Muscle of leg (tissue), 11 donors: ENCODE data around the gene LRRC59. TPM values are rescaled to one million over a fixed set of nuclear protein-coding genes. Genes with fewer than 3 reads are reported as not detected.
"Not testable (repeated sequence)": the region's sequence is repeated elsewhere in the genome, so short reads cannot be mapped to it uniquely, and the experiment has no call there.

Source experiments
- DNase-seq: peaks from one replicate; pipeline ENCODE4 v3.0.0; 2013
- H3K27ac ChIP-seq: one replicate; pipeline ENCODE4 v1.5.1; 2013; ENCODE audit warnings: mild to moderate bottlenecking, low read length, control low read depth
- H3K27me3 ChIP-seq: one replicate; pipeline ENCODE4 v1.6.1; 2013; ENCODE audit warnings: low read length; ENCODE audit not compliant: control insufficient read depth, insufficient read depth
- H3K36me3 ChIP-seq: one replicate; pipeline ENCODE4 v1.6.1; 2013; ENCODE audit warnings: low read length; ENCODE audit not compliant: control insufficient read depth, insufficient read depth
- H3K4me1 ChIP-seq: one replicate; pipeline ENCODE4 v1.6.1; 2013; ENCODE audit warnings: low read length; ENCODE audit not compliant: control insufficient read depth, insufficient read depth
- H3K4me3 ChIP-seq: one replicate; pipeline ENCODE4 v1.5.1; 2013; ENCODE audit warnings: low read length, control low read depth
- H3K9me3 ChIP-seq: replicated peaks from 2 replicates; pipeline ENCODE4 v1.6.1; 2013; ENCODE audit warnings: low read depth, low read length; ENCODE audit not compliant: control insufficient read depth
- WGBS: methylation state at CpG from one replicate; pipeline ENCODE4 v1.1.5; 2013; ENCODE audit warnings: missing lambda C conversion rate; ENCODE audit not compliant: insufficient coverage; 5-methylcytosine and 5-hydroxymethylcytosine counted together
- polyA plus RNA-seq, 8 donors: library from polyadenylated mRNA; unstranded; fragments of 120-200 nt; gene quantifications; one replicate each; pipeline versions ENCODE4 v1.2.1 to v1.2.3, GENCODE V29; 2013; ENCODE audit warnings: inconsistent platforms in 1 of 8, low replicate concordance in 1 of 8; ENCODE audit not compliant: insufficient read length in 8 of 8, insufficient read depth in 1 of 8
- total RNA-seq: library from RNA; stranded (reverse); fragments of 120-200 nt; gene quantifications from one replicate; pipeline ENCODE4 v1.2.4, GENCODE V29; 2013

The LRRC59 gene
- total and polyA plus RNA-seq, 9 donors: 41.7 to 84.2 (median 59.9) TPM

DNA sequence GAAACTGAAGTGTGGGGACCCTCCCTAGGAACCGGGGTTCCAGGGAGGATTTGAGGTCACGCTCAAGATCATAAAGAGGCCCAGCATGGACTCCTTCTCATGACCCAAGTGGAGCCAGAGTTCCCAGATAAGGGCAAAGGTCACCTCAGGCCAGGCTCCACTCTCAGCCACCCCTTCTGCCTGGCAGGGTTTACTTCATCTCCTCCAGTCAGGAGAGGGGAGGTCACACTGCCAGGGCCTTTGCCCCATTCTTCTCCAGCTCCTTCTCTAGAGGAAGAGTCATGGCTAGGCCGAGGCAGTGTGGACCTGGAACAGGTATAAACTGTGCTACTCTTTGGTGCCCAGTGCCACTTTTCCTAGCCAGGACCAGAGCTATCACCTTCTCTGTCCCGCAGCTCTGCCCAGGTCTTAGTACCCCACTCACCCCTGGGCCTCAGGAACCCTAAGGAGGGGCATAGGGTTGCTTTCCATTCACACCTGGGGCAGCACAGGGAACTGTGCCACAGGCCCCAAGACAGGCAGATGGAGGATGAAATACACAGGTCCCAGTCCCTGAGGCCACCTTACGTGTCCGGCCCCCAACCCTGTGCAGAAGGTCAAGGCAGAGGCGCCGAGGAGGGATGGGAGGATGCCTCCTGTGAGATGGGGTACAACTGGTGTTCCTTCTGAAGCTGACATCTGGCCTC lies 27.8 kb upstream of the LRRC59 start:
- 81% methylated on average over 5 of the region's 8 CpGs for WGBS
- H3K9me3 ChIP-seq: no peaks in the 10 kb centered on the region
- H3K4me3 ChIP-seq: peak overlapping the region; percentile 82
- H3K36me3 ChIP-seq: peaks cover 4% of the 10 kb centered on the region
- H3K27me3 ChIP-seq: no peaks in the 10 kb centered on the region
- H3K27ac ChIP-seq: peak overlapping the region; percentile 65
- peaks cover 45% of the 10 kb centered on the region for H3K4me1 ChIP-seq
- no peak for DNase-seq

DNA sequence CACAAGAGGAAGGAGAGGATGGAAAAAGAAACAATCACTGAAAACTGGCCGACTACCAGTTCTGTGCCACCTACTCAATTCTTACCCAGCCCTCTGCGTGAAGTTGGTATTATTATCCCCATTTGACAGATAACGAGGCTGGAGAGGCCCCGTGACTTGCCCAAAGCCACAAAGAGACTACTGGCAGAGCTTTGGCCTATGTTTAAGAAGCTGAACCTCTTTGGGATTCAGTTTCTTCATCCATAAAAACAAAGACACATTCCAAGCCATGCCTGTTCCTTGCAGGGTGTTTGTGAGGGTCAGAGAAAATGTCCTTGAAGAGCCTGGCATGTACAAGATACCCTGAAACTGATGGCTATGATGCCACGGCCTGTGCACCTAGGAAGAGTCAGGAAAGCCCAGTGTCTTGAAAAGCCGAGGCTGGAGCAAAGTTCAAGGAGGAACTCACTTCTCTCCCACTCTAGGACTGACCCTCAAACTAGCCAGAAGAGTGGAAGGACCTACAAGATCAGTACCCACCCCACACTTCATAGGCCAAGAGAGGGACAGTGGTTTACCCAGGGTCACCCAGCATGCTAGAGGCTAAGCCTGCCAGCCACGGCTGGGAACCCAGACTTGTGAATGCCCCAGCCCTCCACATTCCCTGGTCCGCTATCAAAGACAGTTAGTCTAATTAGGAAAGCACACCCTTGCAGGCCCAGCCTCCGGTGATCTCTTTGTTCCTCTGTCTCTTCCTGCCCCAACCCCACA lies 27.1 kb upstream of the LRRC59 start:
- peaks cover 4% of the 10 kb centered on the region for H3K36me3 ChIP-seq
- 100% methylated on average over 3 of the region's 9 CpGs for WGBS
- H3K27ac ChIP-seq: no peak overlapping the region
- DNase-seq: no peak
- H3K4me1 ChIP-seq: peaks cover 39% of the 10 kb centered on the region
- no peaks in the 10 kb centered on the region for H3K27me3 ChIP-seq
- H3K4me3 ChIP-seq: no peak overlapping the region
- H3K9me3 ChIP-seq: no peaks in the 10 kb centered on the region

DNA sequence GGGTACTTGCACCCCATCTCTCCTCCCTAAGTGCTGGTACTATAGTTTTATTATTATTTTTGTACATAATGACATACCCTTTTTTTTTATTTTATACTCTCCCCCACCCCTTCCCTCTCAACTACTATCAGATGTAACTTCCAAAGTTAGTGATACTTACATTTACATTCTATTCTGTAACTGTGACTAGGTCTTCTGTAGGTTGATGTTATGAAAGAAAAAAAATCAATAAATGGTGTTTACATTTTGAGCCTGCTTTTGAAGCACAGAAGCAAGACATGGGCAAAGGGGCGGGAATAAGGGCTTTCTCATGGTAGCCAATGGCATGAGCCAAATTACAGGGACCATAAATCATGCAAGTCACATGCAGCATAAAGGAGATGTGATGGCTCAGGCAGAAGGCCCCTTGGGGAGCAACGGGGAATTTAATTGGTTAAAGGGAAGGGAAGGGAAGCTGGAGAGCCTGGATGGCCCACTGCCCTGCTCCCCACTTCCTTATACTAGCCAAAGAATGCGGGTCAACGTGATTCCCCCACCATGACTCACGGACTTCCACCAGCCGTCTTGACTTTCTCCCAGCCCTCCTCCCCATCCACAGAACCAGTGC lies 26.3 kb upstream of the LRRC59 start:
- peak; percentile 16 for DNase-seq
- H3K27me3 ChIP-seq: no peaks in the 10 kb centered on the region
- no peak overlapping the region for H3K27ac ChIP-seq
- H3K4me1 ChIP-seq: peaks cover 32% of the 10 kb centered on the region
- H3K36me3 ChIP-seq: no peaks in the 10 kb centered on the region
- 89% methylated on average over 1 of the region's 6 CpGs for WGBS
- H3K4me3 ChIP-seq: no peak overlapping the region
- H3K9me3 ChIP-seq: no peaks in the 10 kb centered on the region

DNA sequence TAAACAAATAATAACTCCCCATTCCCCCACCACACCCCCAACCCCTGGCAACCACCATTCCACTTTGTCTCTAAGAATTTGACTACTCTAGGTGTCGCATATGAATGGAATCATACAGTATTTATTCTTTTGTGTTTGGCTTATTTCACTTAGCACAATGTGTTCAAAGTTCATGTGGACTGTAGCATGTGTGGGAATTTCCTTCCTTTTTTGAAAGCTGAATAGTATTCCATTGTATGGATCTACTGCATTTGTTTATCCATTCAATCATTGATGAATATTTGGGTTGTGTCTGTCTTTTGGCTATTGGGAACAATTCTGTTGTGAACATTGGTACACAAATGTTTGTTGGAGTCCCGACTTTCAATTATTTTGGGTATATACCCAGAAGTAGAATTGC lies 25.4 kb upstream of the LRRC59 start:
- H3K36me3 ChIP-seq: no peaks in the 10 kb centered on the region
- no CpG with 5 or more reads among the region's 2 CpGs for WGBS
- peaks cover 24% of the 10 kb centered on the region for H3K4me1 ChIP-seq
- no peaks in the 10 kb centered on the region for H3K27me3 ChIP-seq
- no peak overlapping the region for H3K27ac ChIP-seq
- no peaks in the 10 kb centered on the region for H3K9me3 ChIP-seq
- no peak for DNase-seq
- no peak overlapping the region for H3K4me3 ChIP-seq

DNA sequence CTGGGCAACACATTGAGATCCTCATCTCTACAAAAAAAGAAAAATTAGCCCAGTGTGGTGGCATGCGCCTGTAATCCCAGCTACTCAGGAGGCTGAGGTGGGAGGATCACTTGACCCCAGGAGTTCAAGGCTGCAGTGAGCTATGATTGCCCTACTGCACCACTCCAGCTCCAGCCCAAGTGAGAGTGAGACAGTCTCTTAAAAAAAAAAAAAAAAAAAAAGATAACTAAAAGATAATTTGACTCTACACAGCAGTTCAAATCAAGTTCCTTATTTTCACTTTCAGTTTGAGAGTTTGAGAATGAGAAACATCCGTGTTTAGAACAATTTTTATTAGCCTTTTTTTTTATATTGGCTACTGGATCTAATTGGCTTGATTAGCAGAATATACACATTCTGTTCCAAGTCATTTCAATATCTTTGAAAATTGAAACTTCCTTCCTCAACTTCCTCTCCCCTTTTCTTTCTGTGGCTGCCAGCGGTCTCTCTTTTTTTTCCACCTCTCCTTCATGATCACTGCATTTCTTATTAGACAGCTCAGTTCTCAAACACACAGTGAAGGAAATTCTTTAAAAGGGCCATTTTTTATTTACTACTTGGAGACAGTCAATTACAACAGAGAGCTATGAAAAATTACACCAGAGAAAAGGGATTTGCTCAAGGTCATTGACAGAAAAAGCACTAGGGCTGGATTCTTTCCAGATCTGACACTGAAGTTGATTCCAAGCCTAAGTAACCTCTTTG lies 24.2 kb upstream of the LRRC59 start:
- Histone ChIP-seq H3K27ac (peak overlapping the region; percentile 16), H3K36me3 (no peaks in the 10 kb centered on the region), H3K9me3 (no peaks in the 10 kb centered on the region), H3K27me3 (no peaks in the 10 kb centered on the region), H3K4me3 (no peak overlapping the region), H3K4me1 (peaks cover 12% of the 10 kb centered on the region)
- peak; percentile 35 for DNase-seq
- no CpG with 5 or more reads among the region's 3 CpGs for WGBS

DNA sequence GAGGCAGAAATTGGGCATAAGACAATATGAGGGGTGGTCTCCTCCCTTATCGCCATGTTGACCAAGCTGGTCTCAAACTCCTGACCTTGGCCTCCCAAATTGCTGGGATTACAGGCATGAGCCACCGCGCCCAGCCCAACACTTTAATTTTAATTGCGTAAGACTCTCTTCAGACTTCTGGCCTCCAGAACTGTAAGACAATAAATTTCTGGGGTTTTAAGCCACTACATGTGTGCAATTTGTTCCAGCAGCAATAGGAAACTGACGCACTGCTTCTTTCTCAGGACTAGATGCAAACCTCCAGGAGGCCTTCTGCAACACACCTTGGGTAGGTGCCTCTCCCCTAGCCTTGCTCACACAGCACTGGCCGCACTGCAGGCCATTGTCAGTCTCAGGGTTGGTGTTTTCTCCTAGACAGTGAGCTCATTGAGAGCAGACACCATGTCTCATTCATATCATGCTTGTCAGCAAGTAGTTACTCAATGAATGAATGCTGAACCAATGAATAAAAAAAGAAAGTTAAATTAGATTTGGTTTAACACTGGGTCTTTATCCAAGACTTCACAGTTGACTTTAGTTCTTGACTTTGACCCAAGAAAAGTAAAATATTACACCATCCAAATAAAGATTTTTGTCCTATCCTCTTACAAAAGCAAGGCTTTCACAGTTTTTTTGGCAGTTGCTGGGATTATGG lies 23.2 kb upstream of the LRRC59 start:
- 88% methylated on average over 2 of the region's 6 CpGs for WGBS
- DNase-seq: no peak
- Histone ChIP-seq H3K4me3 (no peak overlapping the region), H3K9me3 (no peaks in the 10 kb centered on the region), H3K27me3 (no peaks in the 10 kb centered on the region), H3K4me1 (peaks cover 8% of the 10 kb centered on the region), H3K36me3 (no peaks in the 10 kb centered on the region), H3K27ac (no peak overlapping the region)

DNA sequence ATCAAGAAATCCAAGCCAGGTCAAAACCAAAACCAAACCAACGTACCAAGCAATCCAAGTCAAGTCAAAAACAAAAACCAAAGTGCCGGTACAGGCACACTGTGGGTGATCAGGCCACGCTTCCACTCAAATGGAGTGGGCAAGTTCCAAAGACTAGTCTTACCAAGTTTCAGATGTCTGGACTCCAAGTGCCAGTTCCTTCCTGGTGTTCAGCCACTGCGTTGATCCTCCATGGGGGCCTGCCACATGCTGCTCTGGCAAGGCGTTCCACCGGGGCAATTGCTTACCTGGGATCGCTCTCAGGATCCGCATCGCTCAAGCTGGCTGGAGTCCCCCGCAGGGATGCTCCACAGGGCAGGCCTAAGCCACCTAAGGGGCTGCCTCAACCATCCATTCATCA lies 22.3 kb upstream of the LRRC59 start:
- H3K27me3 ChIP-seq: not testable (repeated sequence)

DNA sequence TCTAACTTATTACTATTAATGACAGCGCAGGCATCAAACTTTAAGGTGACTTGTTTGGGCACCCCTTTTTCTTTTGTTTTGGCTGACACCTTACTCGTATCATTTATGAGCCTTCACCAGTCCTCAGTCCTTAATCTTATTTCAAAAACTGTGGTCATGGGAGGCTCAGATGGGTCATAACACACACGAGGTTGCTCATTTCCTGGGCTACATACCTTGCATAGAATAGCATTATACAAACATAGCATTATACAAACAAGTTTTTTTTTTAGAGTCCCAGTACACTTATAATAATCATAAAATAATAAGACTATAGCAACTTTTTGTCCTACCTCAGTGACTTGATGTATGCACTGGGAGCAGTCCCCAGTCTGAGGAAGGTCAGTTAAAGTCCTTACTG lies 17.5 kb upstream of the LRRC59 start:
- H3K27me3 ChIP-seq: no peaks in the 10 kb centered on the region
- no peak for DNase-seq
- H3K4me1 ChIP-seq: no peaks in the 10 kb centered on the region
- no peak overlapping the region for H3K4me3 ChIP-seq
- 93% methylated on average over 2 of the region's 3 CpGs for WGBS
- peaks cover 4% of the 10 kb centered on the region for H3K9me3 ChIP-seq
- no peaks in the 10 kb centered on the region for H3K36me3 ChIP-seq
- no peak overlapping the region for H3K27ac ChIP-seq

More for the DNA sequence above, 22.3 kb upstream of the LRRC59 start:
- not testable (repeated sequence) for H3K27ac ChIP-seq, H3K4me1 ChIP-seq, H3K36me3 ChIP-seq, DNase-seq, H3K4me3 ChIP-seq, H3K9me3 ChIP-seq
- WGBS: 95% methylated on average over 10 of the region's 10 CpGs

DNA sequence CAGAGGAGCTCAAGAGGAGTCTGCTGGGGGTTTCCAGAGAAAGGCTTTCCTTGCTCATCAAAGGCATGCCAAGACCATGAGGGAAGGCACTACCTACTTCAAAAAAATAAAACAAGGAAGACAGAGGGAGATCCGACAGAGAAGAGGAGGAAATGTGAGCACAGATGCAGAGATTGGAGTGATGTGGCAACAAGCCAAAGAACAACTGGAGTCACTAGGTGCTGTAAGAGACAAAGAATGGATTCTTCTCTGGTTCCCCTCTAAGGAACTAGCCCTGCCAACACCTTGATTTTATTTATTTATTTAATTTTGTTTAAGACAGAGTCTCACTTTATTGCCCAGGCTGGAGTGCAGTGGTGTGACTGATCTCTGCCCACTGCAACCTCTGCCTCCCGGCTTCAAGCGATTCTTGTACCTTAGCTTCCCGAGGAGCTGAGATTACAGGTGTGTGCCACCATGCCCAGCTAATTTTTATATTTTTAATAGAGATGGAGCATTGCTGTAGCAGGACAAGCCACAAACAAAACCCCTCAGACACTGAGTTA lies 14.9 kb upstream of the LRRC59 start:
- no peak overlapping the region for H3K4me3 ChIP-seq
- no peaks in the 10 kb centered on the region for H3K36me3 ChIP-seq
- peaks cover 4% of the 10 kb centered on the region for H3K9me3 ChIP-seq
- WGBS: no CpG with 5 or more reads among the region's 4 CpGs
- H3K27ac ChIP-seq: no peak overlapping the region
- H3K27me3 ChIP-seq: peaks cover 2% of the 10 kb centered on the region
- DNase-seq: no peak
- H3K4me1 ChIP-seq: no peaks in the 10 kb centered on the region
